NCI-H526 (cell line): Measurements from ENCODE around the gene STK24.
"Not testable (repeated sequence)": the region's sequence is repeated elsewhere in the genome, so short reads cannot be mapped to it uniquely, and the experiment has no call there.

ENCODE experiments used
- DNase-seq, 2 experiments: peaks; one replicate each; lab custom pipeline; 2025; lab: John Stamatoyannopoulos, UW

Gene STK24

DNA sequence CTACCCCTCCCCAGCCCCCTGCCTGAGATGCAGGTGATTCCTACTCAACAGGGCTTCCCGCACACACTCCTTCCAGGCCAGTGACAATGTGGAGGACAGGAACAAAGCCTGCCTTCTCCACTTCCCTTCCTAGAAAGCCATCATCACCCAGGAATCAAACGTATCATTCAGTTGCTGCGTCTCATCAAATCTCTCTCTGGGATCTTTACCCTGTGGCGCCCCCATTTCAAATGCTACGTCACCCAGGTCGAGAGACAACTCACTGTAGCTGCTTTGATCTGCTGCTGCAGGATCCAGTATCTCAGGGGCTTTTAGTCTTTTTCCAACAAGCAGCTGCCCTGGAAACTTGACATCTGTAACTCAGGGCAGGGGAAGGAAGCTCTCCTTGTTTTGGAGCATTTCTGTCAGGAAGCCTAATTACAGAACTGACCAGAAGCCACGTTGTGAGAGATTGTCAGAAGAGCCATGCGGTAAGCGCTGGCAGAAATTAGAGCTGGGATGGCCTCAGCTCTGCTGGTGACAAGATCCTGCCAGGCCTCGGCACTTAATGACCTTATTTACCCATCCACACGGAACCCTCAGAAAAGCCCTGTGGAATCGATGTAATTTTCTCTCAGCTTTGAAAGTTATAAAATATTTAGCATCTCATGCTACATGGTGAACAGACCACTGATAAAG is 140.5 kb downstream of the STK24 start:
- no peak for DNase-seq

DNA sequence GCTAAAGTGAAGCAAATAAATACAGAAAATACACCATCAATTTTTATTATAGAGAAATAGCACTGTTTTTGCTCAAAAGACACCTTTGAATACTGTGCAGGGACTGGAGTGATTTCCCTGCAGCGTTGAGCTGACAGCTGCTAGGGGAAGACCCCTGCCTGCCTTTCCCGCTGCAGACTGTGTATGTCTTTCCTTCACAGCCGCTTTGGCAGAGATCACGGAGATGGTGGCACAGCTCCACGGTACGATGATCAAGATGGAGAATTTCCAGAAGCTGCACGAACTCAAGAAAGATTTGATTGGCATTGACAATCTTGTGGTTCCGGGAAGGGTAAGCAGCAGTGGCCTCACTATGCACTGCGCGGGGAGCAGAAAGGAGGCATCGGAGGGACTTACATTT is 141.5 kb downstream of the STK24 start:
- DNase-seq = no peak

DNA sequence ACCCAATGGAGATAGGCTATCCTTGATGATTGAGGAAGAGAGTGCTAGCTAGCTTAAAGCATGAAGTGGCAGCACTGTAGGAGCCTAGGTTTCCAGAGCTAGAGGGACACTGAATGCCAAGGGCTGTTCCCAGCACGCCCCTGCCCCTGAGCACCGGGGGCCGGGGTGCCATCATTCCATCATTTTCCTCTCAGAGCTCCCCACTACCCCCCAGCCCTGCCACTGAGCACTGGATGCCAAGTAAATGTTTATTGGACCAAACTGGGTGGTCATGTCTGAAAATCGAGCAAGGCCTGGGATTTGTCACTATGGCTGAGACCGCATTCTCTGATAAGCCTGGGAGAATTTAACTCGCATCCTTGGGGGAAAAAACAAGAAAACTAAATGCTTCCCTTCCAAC is 142.8 kb downstream of the STK24 start:
- no peak for DNase-seq

GRCh38 chr13:98433654-98434053 is 143.3 kb downstream of the STK24 start:
- no peak for DNase-seq

GRCh38 chr13:98432638-98433037 is 144.3 kb downstream of the STK24 start:
- no peak for DNase-seq

- DNase-seq = no peak
These were observed 146.8 kb downstream of the STK24 start for GRCh38 chr13:98429977-98430736.

DNA sequence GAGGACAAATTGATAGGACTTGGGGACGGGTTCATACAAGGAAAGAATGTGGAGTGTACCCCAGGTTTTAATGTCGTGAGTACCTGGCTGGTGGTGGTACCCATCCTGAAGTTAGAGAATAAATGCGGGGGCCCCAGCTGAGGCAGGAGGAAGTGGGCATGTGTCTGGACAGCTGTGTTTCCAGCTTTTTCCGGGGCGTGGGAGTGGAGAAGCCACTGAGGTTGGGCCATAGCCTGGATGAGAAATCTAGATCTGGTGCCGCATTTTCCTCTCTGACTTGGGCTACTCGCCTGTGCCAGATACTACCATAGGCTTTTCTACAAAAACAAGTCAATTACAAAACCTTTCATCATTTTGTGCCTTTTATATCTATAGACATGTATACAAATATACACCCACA is 147.4 kb downstream of the STK24 start:
- DNase-seq = no peak

- DNase-seq = no peak
These were observed 147.8 kb downstream of the STK24 start for GRCh38 chr13:98429081-98429480.

DNA sequence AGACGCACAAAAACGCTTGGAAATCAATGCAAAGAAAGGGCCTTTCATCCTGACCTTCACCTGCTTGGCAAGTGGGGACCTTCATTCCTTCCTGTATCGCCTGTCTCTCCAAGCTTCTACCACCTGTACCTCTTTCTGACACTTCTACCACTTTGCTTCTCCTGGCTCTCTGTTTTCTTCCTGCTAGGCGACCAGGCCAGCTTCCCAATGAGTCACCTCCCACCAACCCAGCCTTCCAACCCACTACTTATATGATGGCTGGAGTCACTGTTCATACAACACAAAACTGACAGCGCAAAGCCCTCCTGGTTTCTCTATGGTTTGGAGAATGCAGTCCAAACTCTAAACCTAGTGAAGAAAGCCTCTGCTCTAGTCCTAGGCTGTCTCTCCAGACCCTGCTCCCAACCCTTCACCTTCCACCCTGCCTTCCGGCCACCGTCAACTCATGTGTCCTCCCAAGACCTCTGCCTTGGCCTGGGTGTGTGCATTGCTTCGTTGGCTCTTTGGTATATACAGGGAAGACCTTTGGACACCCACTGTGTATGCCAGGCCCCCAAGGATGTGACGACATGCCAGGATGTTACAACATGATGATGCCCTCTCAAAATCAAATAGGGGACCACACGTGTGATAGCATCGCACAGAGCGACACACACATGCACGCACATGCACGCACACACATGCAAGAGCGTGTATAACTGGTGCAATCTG is 148.5 kb downstream of the STK24 start:
- no peak for DNase-seq

- DNase-seq = no peak
These were observed 149.4 kb downstream of the STK24 start for GRCh38 chr13:98427331-98427995.

- DNase-seq = no peak
These were observed 153.5 kb downstream of the STK24 start for GRCh38 chr13:98423417-98423816.

- no peak for DNase-seq
These were observed 154.9 kb downstream of the STK24 start for GRCh38 chr13:98422046-98422445.

GRCh38 chr13:98420554-98421175 is 156.2 kb downstream of the STK24 start:
- DNase-seq = no peak

DNA sequence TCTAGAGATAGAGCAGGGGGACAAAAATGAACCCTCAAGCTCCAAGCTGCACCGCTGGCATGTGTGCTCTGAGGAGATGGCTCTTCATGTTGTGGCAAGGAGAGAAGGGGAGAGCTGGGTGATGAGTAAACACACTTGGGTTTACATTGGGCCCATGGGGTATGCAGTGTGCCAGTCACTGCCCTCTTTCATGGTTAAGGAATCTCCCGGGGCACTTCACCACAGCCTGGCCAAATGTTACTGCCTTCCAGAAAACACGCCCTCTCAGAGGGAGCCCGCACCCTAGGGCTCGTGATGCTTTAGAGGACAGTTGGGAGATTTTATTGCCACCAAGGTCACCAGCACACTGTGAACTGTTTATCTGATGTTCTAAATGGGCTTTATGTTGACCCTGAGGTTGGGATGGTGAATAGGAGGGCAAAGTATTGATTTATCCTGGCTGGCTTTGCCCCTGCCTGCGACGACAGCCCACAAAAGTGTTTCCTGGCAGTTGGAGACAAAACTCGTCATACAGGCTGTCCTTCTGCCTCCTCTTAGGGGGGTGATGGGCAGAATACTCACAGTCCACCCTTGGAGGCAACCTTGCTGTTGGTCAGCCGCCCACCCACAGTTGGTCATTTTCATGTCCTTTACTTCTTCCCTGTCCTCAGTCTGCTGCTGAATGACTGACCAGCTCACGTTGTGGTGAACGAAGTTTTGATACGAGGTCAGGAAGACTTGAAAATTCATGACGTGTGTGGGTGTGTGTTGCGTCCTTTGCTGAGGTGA is 156.9 kb downstream of the STK24 start:
- no peak for DNase-seq

- peak; percentile 27 to 42 for DNase-seq
These were observed 160.5 kb downstream of the STK24 start for GRCh38 chr13:98416408-98416807.

GRCh38 chr13:98415326-98416070 is 161.4 kb downstream of the STK24 start:
- DNase-seq = no peak

GRCh38 chr13:98413796-98414195 is 163.1 kb downstream of the STK24 start:
- DNase-seq = no peak

- DNase-seq = not testable (repeated sequence)
These were observed 163.6 kb downstream of the STK24 start for GRCh38 chr13:98413278-98413677.

GRCh38 chr13:98411617-98412265 is 165.2 kb downstream of the STK24 start:
- no peak for DNase-seq

- no peak for DNase-seq
These were observed 165.9 kb downstream of the STK24 start for GRCh38 chr13:98411013-98411412.
